H1 (cell line): ENCODE measurements around the gene HECTD1. TPM values are rescaled to one million over a fixed set of nuclear protein-coding genes. Genes with fewer than 3 reads are reported as not detected.

Experiments used
- BRCA1 ChIP-seq: IDR thresholded peaks from 2 replicates; pipeline ENCODE4 v1.6.1; 2012; ENCODE audit warnings: low read depth, low read length, improper control_type of control experiment
- CHD7 ChIP-seq: fragments of 300-600 bp; sonication (generic); IDR thresholded peaks from 2 replicates; pipeline ENCODE4 v1.7.1; 2012; ENCODE audit warnings: low read length, moderate library complexity, mild to moderate bottlenecking, inconsistent platforms; ENCODE audit not compliant: insufficient replicate concordance
- CREB1 ChIP-seq: IDR thresholded peaks from 2 replicates; pipeline ENCODE4 v1.6.1; 2012; ENCODE audit warnings: inconsistent platforms
- MAFK ChIP-seq: IDR thresholded peaks from 2 replicates; pipeline ENCODE4 v1.6.1; 2012; ENCODE audit warnings: low read depth, mild to moderate bottlenecking, improper control_type of control experiment, low read length
- TBP ChIP-seq: IDR thresholded peaks from 2 replicates; pipeline ENCODE4 v1.6.1; 2011; ENCODE audit warnings: low read depth, low read length, improper control_type of control experiment
- polyA plus RNA-seq, 7 experiments: library from polyadenylated mRNA; depleted of rRNA in 3 of 7; stranded (reverse) in 5 of 7; unstranded in 2 of 7; fragments of >200 nt in 5 of 7; fragments of 200-250 nt in 2 of 7; gene quantifications; 1 replicate in 5 of 7; 2 replicates in 1 of 7; 4 replicates in 1 of 7; pipeline versions ENCODE4 v1.2.1 to v1.2.3, GENCODE V29; 2011 to 2013; ENCODE audit warnings: missing spikeins in 2 of 7, mixed read lengths in 2 of 7
- total RNA-seq: library from RNA; stranded (reverse); fragmentation: NEBNext Ultra II Directional; extraction: Animal tissue kit (Norgen Biotek cat#: 25700); gene quantifications from 2 replicates; pipeline ENCODE4 v1.2.1, GENCODE V29; 2021

Gene HECTD1
- total and polyA plus RNA-seq, 2 of the 8 experiments (the other 6 are each of a cell fraction or from before 2014, with no cell fraction given): 44.7 to 105 TPM

DNA sequence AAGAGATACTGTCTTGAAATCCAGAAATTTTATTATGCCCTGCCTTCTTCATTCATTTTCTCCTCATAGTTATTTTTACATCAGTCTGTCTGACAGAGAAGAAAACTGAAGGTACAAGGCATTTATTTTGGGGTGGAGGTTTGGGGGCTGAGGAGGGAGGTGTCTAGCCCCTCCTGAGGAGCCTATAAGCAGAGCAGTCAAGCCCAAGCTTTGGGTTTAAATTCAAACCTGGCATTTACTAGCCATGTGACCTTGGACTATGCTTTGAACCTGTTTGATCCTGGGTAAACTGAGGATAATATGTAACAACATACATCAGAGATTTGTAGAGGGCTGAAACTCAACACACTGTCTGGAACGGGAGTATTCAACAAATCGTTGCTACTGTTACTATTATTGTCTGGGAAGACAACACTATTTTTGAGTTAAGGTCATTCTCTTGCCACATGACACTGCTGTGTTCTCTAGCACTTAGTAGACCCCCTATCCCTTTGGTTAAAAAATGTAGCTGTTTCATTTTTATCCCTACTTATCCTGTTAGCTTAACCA is 115.4 kb downstream of the HECTD1 start (continued):
- no peak for TF ChIP-seq CHD7
- TF ChIP-seq TBP: no peak
- no peak for TF ChIP-seq CREB1
- no peak for TF ChIP-seq MAFK
- TF ChIP-seq BRCA1: no peak
